NK-92 treated with Interleukin-12 subunit alpha and Interleukin-12 subunit beta, amount 100 ng/mL, for 24 hours (cell line): ENCODE measurements around the gene CRABP2.

Experiments used
- DNase-seq: peaks from one replicate; lab custom pipeline; 2025; lab: John Stamatoyannopoulos, UW

Gene CRABP2

GRCh38 chr1:156741481-156741983, 36.1 kb upstream of the CRABP2 start:
- DNase-seq, result no peak

GRCh38 chr1:156740741-156741480, 35.5 kb upstream of the CRABP2 start, which contains the start of gene MRPL24:
MRPL24 (minus strand) TSS chr1:156741088; CDS start chr1:156738704, 2,384 bp downstream.
- peak; percentile 97 for DNase-seq

- no peak for DNase-seq
These were observed 34.9 kb upstream of the CRABP2 start for GRCh38 chr1:156740237-156740740.

- DNase-seq, result no peak
These were observed 33.5 kb upstream of the CRABP2 start for GRCh38 chr1:156738916-156739315.

GRCh38 chr1:156738407-156738806, 33.0 kb upstream of the CRABP2 start:
- DNase-seq, result no peak

GRCh38 chr1:156733989-156734584, 28.7 kb upstream of the CRABP2 start:
- no peak for DNase-seq

- peak; percentile 97 for DNase-seq
These were observed 23.4 kb upstream of the CRABP2 start, which contains the start of gene ISG20L2 for GRCh38 chr1:156728599-156729462. ISG20L2 (minus strand) TSS chr1:156728766; CDS start chr1:156727652, 1,114 bp downstream.

GRCh38 chr1:156727926-156728598, 22.7 kb upstream of the CRABP2 start, which contains the start of gene METTL25B:
METTL25B (plus strand) TSS chr1:156728469; CDS start chr1:156729105, 636 bp downstream.
- peak; percentile 85 for DNase-seq

GRCh38 chr1:156727492-156727891, 22.1 kb upstream of the CRABP2 start:
- DNase-seq, result no peak

GRCh38 chr1:156726549-156727226, 21.3 kb upstream of the CRABP2 start:
- DNase-seq, result no peak

GRCh38 chr1:156725683-156726280, 20.4 kb upstream of the CRABP2 start:
- DNase-seq, result peak; percentile 65

GRCh38 chr1:156721535-156721934, 16.2 kb upstream of the CRABP2 start:
- DNase-seq, result no peak

GRCh38 chr1:156721131-156721530, 15.7 kb upstream of the CRABP2 start:
- no peak for DNase-seq

- DNase-seq, result no peak
These were observed 12.0 kb upstream of the CRABP2 start for GRCh38 chr1:156717351-156717750.

- DNase-seq, result no peak
These were observed 9.4 kb upstream of the CRABP2 start for GRCh38 chr1:156714830-156715229.

- no peak for DNase-seq
These were observed 7.2 kb upstream of the CRABP2 start for GRCh38 chr1:156712626-156713025.

GRCh38 chr1:156711011-156711817, 5.8 kb upstream of the CRABP2 start:
- no peak for DNase-seq

- no peak for DNase-seq
These were observed 4.5 kb upstream of the CRABP2 start for GRCh38 chr1:156709757-156710489.

- DNase-seq, result no peak
These were observed 3.6 kb upstream of the CRABP2 start for GRCh38 chr1:156709031-156709430.
